Thyroid gland (tissue), 4 donors: ENCODE results near the gene PPP1R12B. TPM values are rescaled to one million over a fixed set of nuclear protein-coding genes. Genes with fewer than 3 reads are reported as not detected.
"Not testable (repeated sequence)": the region's sequence is repeated elsewhere in the genome, so short reads cannot be mapped to it uniquely, and the experiment has no call there.

Experiments used
- DNase-seq, 2 donors: peaks; one replicate each; pipeline ENCODE4 v3.0.0-alpha.2; 2019
- H3K27ac ChIP-seq, 3 donors: fragments of 200-600 bp; sonication (generic); 1 replicate in 2 of 3; 2 replicates in 1 of 3; pipeline ENCODE4 v1.5.1; 2016 to 2019; ENCODE audit warnings: mild to moderate bottlenecking in 1 of 3, moderate library complexity in 1 of 3
- H3K27me3 ChIP-seq: fragments of 200-600 bp; sonication (generic); one replicate; pipeline ENCODE4 v1.5.1; 2019
- H3K36me3 ChIP-seq, 2 donors: fragments of 200-600 bp; sonication (generic); one replicate each; pipeline ENCODE4 v1.5.1; 2016 to 2019
- H3K4me1 ChIP-seq, 2 donors: fragments of 200-600 bp; sonication (generic); one replicate each; pipeline ENCODE4 v1.5.1; 2017 to 2019
- H3K4me3 ChIP-seq, 3 donors: fragments of 200-600 bp; sonication (generic); replicated peaks in 1 of 3; 1 replicate in 2 of 3; 2 replicates in 1 of 3; pipeline ENCODE4 v1.5.1; 2016; ENCODE audit warnings: mild to moderate bottlenecking in 1 of 3
- H3K9me3 ChIP-seq: fragments of 200-600 bp; sonication (generic); one replicate; pipeline ENCODE4 v1.5.1; 2017
- CTCF ChIP-seq, 6 experiments: fragments of 200-600 bp in 3 of 6; fragments of 450-650 bp in 3 of 6; sonication (generic) in 3 of 6; IDR thresholded peaks; one replicate each; pipeline ENCODE4 v1.5.1; 2016 to 2019; ENCODE audit warnings: antibody characterized with exemption in 6 of 6, mild to moderate bottlenecking in 2 of 6, inconsistent platforms in 1 of 6, moderate library complexity in 1 of 6
- POLR2A ChIP-seq, 2 donors: fragments of 450-650 bp; IDR thresholded peaks; one replicate each; pipeline ENCODE4 v1.6.1; 2017; ENCODE audit warnings: antibody characterized with exemption in 2 of 2, mild to moderate bottlenecking in 2 of 2, moderate library complexity in 1 of 2
- WGBS, 2 donors: methylation state at CpG; one replicate each; pipeline ENCODE4 v1.1.5; 2017; 5-methylcytosine and 5-hydroxymethylcytosine counted together
- intact Hi-C: fragments of 100-400 bp; cut with DNase I; formaldehyde crosslinking; loops from one replicate; pipeline ENCODE4 v1.15.1; 2023
- small RNA-seq: library from RNA; depleted of rRNA; stranded (forward); fragments of <200 nt; gene quantifications from one replicate; pipeline ENCODE3, GENCODE V24; 2016
- total RNA-seq, 4 donors: library from RNA; depleted of rRNA; stranded (reverse); fragments of >200 nt; gene quantifications; one replicate each; pipeline ENCODE4 v1.2.3, GENCODE V29; 2016

The PPP1R12B gene
- total RNA-seq, 4 donors from 2014 or later, result 34.9 to 48.5 (median 41.3) TPM

- H3K27me3 ChIP-seq, result peaks cover 10% of the 10 kb centered on the region
- 66 to 69% methylated on average over 7 of the region's 7 CpGs for WGBS, 2 donors
- intact Hi-C loops, result no loop called here
- no peaks in the 10 kb centered on the region for H3K36me3 ChIP-seq
- H3K4me1 ChIP-seq, result peaks cover 7 to 9% of the 10 kb centered on the region in 2 donors
- TF ChIP-seq POLR2A (IDR thresholded peaks at IDR 0.05), result no peak
- no peak for TF ChIP-seq CTCF (IDR thresholded peaks at IDR 0.05)
- no peak overlapping the region for H3K27ac ChIP-seq
- no peak for DNase-seq
- no peak overlapping the region for H3K4me3 ChIP-seq
- no peaks in the 10 kb centered on the region for H3K9me3 ChIP-seq
Measured at GRCh38 chr1:202638019-202638700, 289.7 kb downstream of the PPP1R12B start.

GRCh38 chr1:202638701-202639305, 290.3 kb downstream of the PPP1R12B start:
- H3K36me3 ChIP-seq, intact Hi-C loops, H3K9me3 ChIP-seq, DNase-seq, H3K27ac ChIP-seq, H3K4me3 ChIP-seq: not testable (repeated sequence)
- H3K27me3 ChIP-seq, result peaks cover 13% of the 10 kb centered on the region
- WGBS, 2 donors, result 50 to 63% methylated on average over 9 of the region's 9 CpGs
- peaks cover 7 to 15% of the 10 kb centered on the region in 2 donors for H3K4me1 ChIP-seq

GRCh38 chr1:202639500-202639899, 291.0 kb downstream of the PPP1R12B start:
- TF ChIP-seq POLR2A (IDR thresholded peaks at IDR 0.05), result no peak
- 80 to 86% methylated on average over 9 of the region's 9 CpGs for whole genome bisulfite sequencing, 2 donors
- DNase-seq, result no peak
- Histone ChIP-seq H3K27ac (no peak overlapping the region), H3K9me3 (no peaks in the 10 kb centered on the region), H3K4me3 (no peak overlapping the region), H3K27me3 (peaks cover 13% of the 10 kb centered on the region), H3K36me3 (no peaks in the 10 kb centered on the region), H3K4me1 (peaks cover 7 to 20% of the 10 kb centered on the region in 2 donors)
- intact Hi-C loops, result no loop called here

- no peak for TF ChIP-seq POLR2A (IDR thresholded peaks at IDR 0.05)
- TF ChIP-seq CTCF (IDR thresholded peaks at IDR 0.05), result no peak
- H3K27me3 ChIP-seq, result peaks cover 13% of the 10 kb centered on the region
- peak overlapping the region in 1 of 3 donors; percentile 26 for H3K4me3 ChIP-seq
- WGBS, 2 donors, result 34 to 36% methylated on average over 14 to 17 of the region's 20 CpGs
- no peaks in the 10 kb centered on the region for H3K9me3 ChIP-seq
- H3K4me1 ChIP-seq, result peaks cover 7 to 20% of the 10 kb centered on the region in 2 donors
- no peak for DNase-seq
- H3K36me3 ChIP-seq, result no peaks in the 10 kb centered on the region
- intact Hi-C loops, result no loop called here
- no peak overlapping the region for H3K27ac ChIP-seq
Measured at GRCh38 chr1:202642212-202642611, 293.7 kb downstream of the PPP1R12B start.

Small RNAs within 50 kb of the gene (small RNA-seq; reads per million reads assigned to genes)
- gene AC099336.2 (not detected), gene RF00156 (not detected), gene RNU6-89P (not detected)

Other genes starting within 250 kb of the PPP1R12B start
- gene GPR37L1, start 225.8 kb upstream of the PPP1R12B start, total RNA-seq, result under 1 TPM in 2 of 4 donors, not detected in 2; 0.22 to 0.34 TPM
- gene ARL8A, start 204.0 kb upstream of the PPP1R12B start, total RNA-seq, result 10 to 100 TPM; 31.2 to 38.6 (median 35.0) TPM
- gene PTPN7, start 188.1 kb upstream of the PPP1R12B start, total RNA-seq, result 1 to 10 TPM; 1.3 to 4.3 (median 2.1) TPM
- 1 to 10 TPM; 2.8 to 7.0 (median 4.5) TPM for gene LGR6, start 154.9 kb upstream of the PPP1R12B start, total RNA-seq
- gene UBE2T, start 6.8 kb upstream of the PPP1R12B start, total RNA-seq, result 1 to 10 TPM in 3 of 4 donors, not detected in 1; 2.4 to 6.5 (median 2.7) TPM